NCI-H1048 (cell line): ENCODE measurements around the gene SLC4A1.
"Not testable (repeated sequence)": the region's sequence is repeated elsewhere in the genome, so short reads cannot be mapped to it uniquely, and the experiment has no call there.

Experiments
- DNase-seq: peaks from one replicate; lab custom pipeline; 2025; lab: John Stamatoyannopoulos, UW

SLC4A1 gene

GRCh38 chr17:44256671-44257070, 11.3 kb downstream of the SLC4A1 start:
- DNase-seq: no peak

GRCh38 chr17:44255915-44256314, 12.0 kb downstream of the SLC4A1 start:
- DNase-seq: no peak

DNA sequence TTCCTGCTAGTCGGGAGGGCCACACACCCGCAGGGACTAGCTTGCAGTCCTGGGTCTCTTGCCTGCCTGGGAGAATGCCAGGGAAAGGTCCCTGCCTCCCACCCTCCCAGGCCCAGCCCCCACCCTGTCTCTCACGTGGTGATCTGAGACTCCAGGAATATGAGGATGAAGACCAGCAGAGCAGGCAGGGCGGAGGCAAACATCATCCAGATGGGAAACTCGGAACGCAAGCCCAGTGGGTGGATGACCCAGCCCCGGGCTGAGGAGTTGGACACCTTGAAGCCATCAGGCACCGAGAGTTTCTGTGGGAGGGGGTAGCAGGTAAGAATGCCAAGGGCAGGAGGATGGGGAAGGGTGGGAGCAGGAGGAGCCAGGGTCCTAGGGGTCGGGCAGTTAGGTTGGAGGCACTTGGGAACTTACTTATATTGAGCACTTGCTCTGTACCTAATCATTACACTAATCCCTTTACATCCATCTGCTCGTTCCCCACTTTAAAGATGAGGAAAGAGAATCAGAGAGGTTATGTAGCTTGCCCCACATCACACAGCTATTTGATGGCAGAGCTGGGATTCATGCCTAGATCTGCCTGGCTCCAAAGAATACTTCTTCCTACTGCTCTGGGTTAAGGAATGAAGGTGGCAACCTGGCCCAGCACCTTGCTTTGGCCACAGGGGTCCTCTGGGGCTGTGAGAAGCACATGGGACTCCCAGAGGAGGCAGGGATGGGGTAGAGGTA, 13.4 kb downstream of the SLC4A1 start:
- no peak for DNase-seq

GRCh38 chr17:44253006-44253405, 14.9 kb downstream of the SLC4A1 start:
- no peak for DNase-seq

GRCh38 chr17:44251062-44251461, 16.9 kb downstream of the SLC4A1 start:
- DNase-seq: no peak

- no peak for DNase-seq
These were observed 18.3 kb downstream of the SLC4A1 start for GRCh38 chr17:44249501-44250246.

DNA sequence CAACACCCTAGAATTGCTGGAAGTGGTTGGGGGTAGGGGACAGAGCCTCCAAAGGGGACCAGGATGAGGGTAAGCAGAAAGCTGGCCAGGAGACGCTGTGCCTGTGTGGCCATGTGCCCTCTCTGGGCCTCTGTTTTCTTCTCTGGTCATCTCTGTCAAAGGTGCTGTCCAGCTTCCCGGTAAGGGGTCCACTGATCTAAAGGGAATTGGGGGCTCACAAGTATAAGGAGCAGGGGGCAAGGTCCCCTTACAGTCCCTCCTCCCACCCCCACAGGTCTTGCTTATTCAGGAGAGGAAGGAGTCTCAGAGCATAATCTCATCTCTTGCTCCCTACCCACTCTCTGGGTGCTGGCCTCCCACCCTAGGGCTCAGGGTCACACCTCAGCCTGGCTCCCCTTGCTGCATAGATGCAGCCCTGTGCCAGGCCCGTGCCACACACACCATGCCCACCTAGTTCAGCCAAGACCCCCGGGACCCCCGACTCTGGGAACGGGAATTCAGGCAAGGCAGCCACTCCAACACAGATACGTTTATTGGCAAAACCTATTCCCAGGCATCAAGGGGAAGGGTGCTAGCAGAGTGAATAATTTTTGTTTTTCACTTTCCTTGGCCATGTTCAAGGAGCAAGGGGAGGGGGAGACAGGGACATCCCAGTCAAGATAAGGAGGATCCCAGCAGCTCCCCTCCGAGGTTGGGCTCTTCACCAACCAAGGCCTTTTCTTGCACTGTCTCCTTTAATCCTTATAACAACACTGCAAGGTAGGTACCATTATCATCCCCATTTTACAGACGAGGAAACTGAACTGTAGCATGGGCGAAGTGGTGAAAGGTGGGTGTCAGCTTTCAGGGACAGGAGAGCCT, 19.8 kb downstream of the SLC4A1 start:
- DNase-seq: no peak

GRCh38 chr17:44247440-44247841, 20.5 kb downstream of the SLC4A1 start:
- DNase-seq: no peak

GRCh38 chr17:44241106-44241624, 26.8 kb downstream of the SLC4A1 start:
- no peak for DNase-seq

GRCh38 chr17:44237886-44238285, 30.0 kb downstream of the SLC4A1 start:
- not testable (repeated sequence) for DNase-seq

DNA sequence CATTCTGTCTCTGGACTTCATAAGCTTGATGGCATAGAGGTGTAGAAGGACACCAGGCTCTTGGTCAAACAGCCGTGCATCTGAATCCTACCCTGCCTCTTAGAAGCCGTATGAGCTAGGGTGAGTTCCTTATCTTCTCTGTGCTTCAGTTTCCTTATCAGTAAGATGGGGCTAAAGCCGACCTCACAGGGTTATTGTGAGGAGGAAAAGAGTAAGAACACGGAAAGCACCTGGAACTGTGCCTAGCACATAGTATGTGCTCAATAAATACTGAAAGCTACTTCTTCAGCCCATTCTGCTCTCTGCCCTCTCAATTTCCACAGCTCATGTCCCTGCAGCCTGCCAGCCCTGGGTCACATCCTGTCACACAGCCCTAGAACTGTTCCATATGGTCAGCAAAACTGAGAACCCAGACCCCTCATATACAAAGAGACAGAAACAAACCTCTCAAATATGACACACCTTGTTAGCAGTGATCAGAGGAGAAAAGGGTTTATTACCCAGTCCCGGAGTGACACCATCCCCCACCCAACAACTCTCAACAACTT, 31.4 kb downstream of the SLC4A1 start:
- DNase-seq: no peak

DNA sequence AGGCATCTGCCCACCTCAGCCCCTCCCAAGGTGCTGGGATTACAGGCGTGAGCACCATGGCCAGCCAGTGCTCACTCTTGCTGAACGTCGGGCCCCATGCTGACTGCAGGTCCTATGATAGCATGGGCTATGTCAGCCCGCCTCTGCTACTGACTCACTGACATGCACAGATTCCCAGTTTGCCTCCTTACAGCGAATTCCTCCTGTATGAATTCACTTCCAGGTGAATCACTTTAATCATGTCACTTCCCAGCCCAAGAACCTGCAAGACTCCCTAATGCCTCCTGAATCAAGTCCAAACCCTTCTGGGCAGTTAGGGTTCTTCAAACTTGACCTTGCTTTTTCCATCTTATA, 32.4 kb downstream of the SLC4A1 start:
- no peak for DNase-seq

- no peak for DNase-seq
These were observed 34.4 kb downstream of the SLC4A1 start for GRCh38 chr17:44233582-44233981.

- no peak for DNase-seq
These were observed 35.9 kb downstream of the SLC4A1 start for GRCh38 chr17:44232061-44232460.

DNA sequence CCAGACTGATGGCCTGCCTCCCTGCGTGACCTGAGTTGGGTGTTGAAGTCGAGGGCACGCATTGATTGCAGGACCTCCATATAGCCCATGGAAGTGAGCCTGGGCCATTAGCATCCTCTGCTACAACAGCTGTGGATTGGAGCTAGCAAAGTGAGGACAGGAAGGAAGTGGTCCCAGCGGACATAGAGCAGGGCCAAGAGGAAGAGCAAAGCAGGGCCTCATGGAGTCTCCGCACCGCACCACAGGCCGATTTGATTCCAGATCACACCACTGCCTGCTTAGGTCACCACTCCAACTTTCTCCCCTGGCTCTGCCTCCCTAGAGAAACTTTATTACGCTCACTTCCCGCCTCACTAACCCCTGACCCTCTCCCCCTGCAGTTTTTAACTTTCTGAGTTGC, 37.8 kb downstream of the SLC4A1 start:
- DNase-seq: no peak

DNA sequence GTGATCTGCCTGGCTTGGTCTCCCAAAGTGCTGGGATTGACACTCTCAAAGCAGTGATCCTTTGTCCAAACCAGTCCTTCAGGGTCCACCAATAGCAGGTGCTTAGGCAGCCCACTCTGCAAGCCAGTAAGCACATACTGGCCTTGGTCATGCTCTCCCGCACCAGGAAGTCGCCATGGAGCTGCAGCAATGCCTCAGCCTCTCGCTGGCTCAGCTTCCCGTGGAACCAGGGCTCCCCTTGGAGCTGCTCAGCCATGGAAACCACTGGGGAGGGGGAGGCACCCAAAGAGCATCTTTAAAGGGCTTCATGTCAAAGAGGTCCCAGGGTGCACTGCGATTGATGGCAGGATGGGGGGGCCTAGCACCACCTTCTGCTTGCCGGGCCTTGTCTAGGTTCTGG, 38.8 kb downstream of the SLC4A1 start:
- no peak for DNase-seq

DNA sequence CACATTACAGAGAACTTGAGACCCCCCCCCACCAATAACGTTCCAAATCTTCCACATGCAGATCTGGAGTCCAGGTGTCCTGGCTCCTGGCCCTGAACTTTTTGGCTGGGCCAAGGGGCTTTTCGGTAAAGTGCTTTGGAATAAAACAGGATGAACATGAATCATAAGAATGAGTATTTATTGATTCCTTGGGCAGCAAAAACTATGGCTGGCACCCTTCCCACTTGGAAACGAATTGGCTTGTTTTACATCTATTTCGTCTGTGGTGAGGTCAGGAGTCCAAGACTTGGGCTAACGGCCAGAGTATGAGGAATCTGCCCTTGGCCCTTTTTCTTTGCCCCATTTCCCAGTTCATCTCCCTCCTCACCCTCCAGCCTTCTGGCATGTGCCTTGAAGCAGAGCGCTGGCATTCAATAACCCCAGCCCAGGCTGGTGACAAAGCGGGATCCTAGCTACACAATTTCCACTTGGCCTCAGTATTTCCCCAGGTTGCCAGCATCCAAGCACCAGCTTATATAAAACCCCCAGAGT, 44.3 kb downstream of the SLC4A1 start:
- no peak for DNase-seq

DNA sequence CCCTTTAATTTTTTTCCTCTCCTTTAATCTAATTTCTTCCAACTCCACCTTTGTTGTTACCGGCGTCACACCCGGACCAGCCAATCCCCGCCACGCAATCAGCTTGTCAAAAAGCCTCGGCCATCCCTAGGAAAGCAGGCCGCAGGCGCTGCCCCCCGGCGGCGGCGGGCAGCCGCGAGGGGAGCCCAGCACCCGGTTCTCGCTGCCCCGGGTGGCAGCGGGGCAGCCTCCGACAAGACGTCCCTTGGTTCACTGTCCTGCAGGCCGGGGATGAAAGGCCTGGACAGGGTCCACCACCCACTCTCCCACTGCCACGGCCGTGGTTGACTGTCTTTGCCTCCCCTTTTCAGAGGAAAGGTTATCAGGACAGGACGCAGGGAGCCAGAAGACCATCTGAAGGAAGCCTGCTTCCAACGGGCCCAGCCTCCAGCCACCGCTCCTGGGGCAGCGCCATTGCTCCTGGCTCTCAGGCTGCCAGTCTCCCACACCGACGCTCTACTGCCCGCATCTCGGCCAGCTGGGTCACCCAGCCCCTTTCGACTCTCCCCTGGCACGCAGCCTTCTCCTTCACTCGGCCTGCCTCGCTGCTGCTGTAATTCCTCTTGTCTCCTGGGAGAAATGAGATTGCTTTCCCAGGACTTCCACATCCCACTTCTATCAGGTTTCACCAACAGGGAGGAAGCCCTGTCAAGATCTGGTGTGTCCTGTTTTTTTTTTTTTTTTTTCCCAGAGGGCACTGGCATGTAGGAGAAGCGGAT, 45.6 kb downstream of the SLC4A1 start:
- no peak for DNase-seq

DNA sequence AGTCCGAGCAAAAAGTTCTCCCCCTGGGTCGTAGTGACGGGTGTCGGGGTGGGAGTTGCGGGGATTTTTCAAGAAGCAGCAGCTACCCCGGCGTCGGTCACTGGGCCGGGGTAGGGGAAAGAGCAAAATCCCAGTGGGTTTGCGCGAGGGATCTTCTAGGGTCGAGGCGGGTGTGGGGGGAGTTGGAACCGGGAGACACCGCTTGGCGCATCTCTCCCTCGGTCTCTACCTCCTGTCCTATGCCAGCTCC, 46.1 kb downstream of the SLC4A1 start:
- no peak for DNase-seq

- DNase-seq: peak; percentile 37
These were observed 46.7 kb downstream of the SLC4A1 start for GRCh38 chr17:44221084-44221861.
